Naive thymus-derived CD4-positive, alpha-beta T cell (primary cell): ENCODE data around the gene VWA1. TPM values are rescaled to one million over a fixed set of nuclear protein-coding genes. Genes with fewer than 3 reads are reported as not detected.

Experiments used
- polyA plus RNA-seq, 2 donors: library from polyadenylated mRNA; unstranded; fragments of 300-500 nt; fragmentation: Illumina TruSeq; gene quantifications; one replicate each; pipeline ENCODE4 v1.2.3, GENCODE V29; 2021
- total RNA-seq, 6 experiments: library from RNA in 5 of 6; stranded (reverse) in 5 of 6; gene quantifications; 1 replicate in 5 of 6; 2 replicates in 1 of 6; pipeline ENCODE4 v1.2.3 and lab custom pipeline; 2021 to 2026

The VWA1 gene
- total and polyA plus RNA-seq, 7 experiments from 2014 or later, result 0.15 to 1.2 TPM; not detected in 5

Other genes starting within 250 kb of the VWA1 start
- 10 to 100 TPM in 2 of 5 experiments, 1 to 10 TPM in 1, not detected in 2; 2.6 to 81.7 (median 12.6) TPM for gene TNFRSF18, start 229.1 kb upstream of the VWA1 start, total RNA-seq
- gene TNFRSF18, start 229.1 kb upstream of the VWA1 start, polyA plus RNA-seq, result under 1 TPM in 1 of 2 donors, not detected in 1; 0.32 TPM
- gene TNFRSF4, start 221.5 kb upstream of the VWA1 start, total RNA-seq, result 100 to 1,000 TPM in 1 of 5 experiments, 10 to 100 TPM in 1, 1 to 10 TPM in 2, under 1 TPM in 1; 0.49 to 192 (median 7.8) TPM
- 1 to 10 TPM; 1.4 to 1.5 TPM for gene TNFRSF4, start 221.5 kb upstream of the VWA1 start, polyA plus RNA-seq
- gene SDF4, start 203.7 kb upstream of the VWA1 start, total RNA-seq, result 100 to 1,000 TPM in 4 of 5 experiments, 10 to 100 TPM in 1; 75.8 to 124 (median 110) TPM
- gene SDF4, start 203.7 kb upstream of the VWA1 start, polyA plus RNA-seq, result 10 to 100 TPM; 74.8 to 90.7 TPM
- gene B3GALT6, start 203.5 kb upstream of the VWA1 start, total RNA-seq, result 10 to 100 TPM; 10.9 to 29.0 (median 22.8) TPM
- gene B3GALT6, start 203.5 kb upstream of the VWA1 start, polyA plus RNA-seq, result 10 to 100 TPM in 1 of 2 donors, 1 to 10 TPM in 1; 7.2 to 12.7 TPM
- 1 to 10 TPM; 2.5 to 5.8 (median 3.0) TPM for gene C1QTNF12, start 189.0 kb upstream of the VWA1 start, total RNA-seq
- gene C1QTNF12, start 189.0 kb upstream of the VWA1 start, polyA plus RNA-seq, result under 1 TPM in 1 of 2 donors, not detected in 1; 0.56 TPM
- gene UBE2J2, start 161.8 kb upstream of the VWA1 start, total RNA-seq, result 10 to 100 TPM; 62.3 to 89.3 (median 75.1) TPM
- 10 to 100 TPM; 86.1 to 92.2 TPM for gene UBE2J2, start 161.8 kb upstream of the VWA1 start, polyA plus RNA-seq
- gene SCNN1D, start 155.3 kb upstream of the VWA1 start, total RNA-seq, result 10 to 100 TPM in 3 of 5 experiments, 1 to 10 TPM in 2; 4.2 to 15.8 (median 10.1) TPM
- not detected for gene SCNN1D, start 155.3 kb upstream of the VWA1 start, polyA plus RNA-seq
- 10 to 100 TPM; 51.5 to 70.8 (median 58.2) TPM for gene ACAP3, start 127.8 kb upstream of the VWA1 start, total RNA-seq
- 1 to 10 TPM; 3.2 to 5.9 TPM for gene ACAP3, start 127.8 kb upstream of the VWA1 start, polyA plus RNA-seq
- 10 to 100 TPM; 17.7 to 25.4 (median 19.4) TPM for gene PUSL1, start 127.1 kb upstream of the VWA1 start, total RNA-seq
- gene PUSL1, start 127.1 kb upstream of the VWA1 start, polyA plus RNA-seq, result 10 to 100 TPM; 16.2 to 26.1 TPM
- 100 to 1,000 TPM; 126 to 187 (median 161) TPM for gene INTS11, start 111.0 kb upstream of the VWA1 start, total RNA-seq
- gene INTS11, start 111.0 kb upstream of the VWA1 start, polyA plus RNA-seq, result 10 to 100 TPM; 62.8 to 74.0 TPM
- gene CPTP, start 110.9 kb upstream of the VWA1 start, total RNA-seq, result 10 to 100 TPM; 11.5 to 29.3 (median 19.1) TPM
- 10 to 100 TPM; 17.7 to 26.5 TPM for gene CPTP, start 110.9 kb upstream of the VWA1 start, polyA plus RNA-seq
- gene TAS1R3, start 104.4 kb upstream of the VWA1 start, total RNA-seq, result 1 to 10 TPM; 1.1 to 2.6 (median 1.8) TPM
- under 1 TPM in 1 of 2 donors, not detected in 1; 0.32 TPM for gene TAS1R3, start 104.4 kb upstream of the VWA1 start, polyA plus RNA-seq
- 10 to 100 TPM; 40.2 to 54.9 (median 45.9) TPM for gene DVL1, start 86.3 kb upstream of the VWA1 start, total RNA-seq
- 1 to 10 TPM in 1 of 2 donors, under 1 TPM in 1; 0.78 to 1.1 TPM for gene DVL1, start 86.3 kb upstream of the VWA1 start, polyA plus RNA-seq
- 1 to 10 TPM in 3 of 5 experiments, under 1 TPM in 2; 0.39 to 2.2 (median 1.0) TPM for gene MXRA8, start 77.1 kb upstream of the VWA1 start, total RNA-seq
- gene MXRA8, start 77.1 kb upstream of the VWA1 start, polyA plus RNA-seq, result under 1 TPM; 0.41 to 0.66 TPM
- gene AURKAIP1, start 60.5 kb upstream of the VWA1 start, total RNA-seq, result 100 to 1,000 TPM in 1 of 5 experiments, 10 to 100 TPM in 4; 53.8 to 107 (median 64.5) TPM
- 100 to 1,000 TPM; 135 to 160 TPM for gene AURKAIP1, start 60.5 kb upstream of the VWA1 start, polyA plus RNA-seq
- 100 to 1,000 TPM; 130 to 403 (median 278) TPM for gene CCNL2, start 36.4 kb upstream of the VWA1 start, total RNA-seq
- 10 to 100 TPM; 16.3 to 38.3 TPM for gene CCNL2, start 36.4 kb upstream of the VWA1 start, polyA plus RNA-seq
- 100 to 1,000 TPM in 4 of 5 experiments, 10 to 100 TPM in 1; 91.2 to 135 (median 122) TPM for gene MRPL20, start 28.4 kb upstream of the VWA1 start, total RNA-seq
- gene MRPL20, start 28.4 kb upstream of the VWA1 start, polyA plus RNA-seq, result 100 to 1,000 TPM; 221 to 239 TPM
- not detected for gene ANKRD65, start 14.4 kb upstream of the VWA1 start, total RNA-seq
- not detected for gene ANKRD65, start 14.4 kb upstream of the VWA1 start, polyA plus RNA-seq
- 1 to 10 TPM in 4 of 5 experiments, under 1 TPM in 1; 0.61 to 2.0 (median 1.4) TPM for gene ATAD3C, start 14.0 kb downstream of the VWA1 start, total RNA-seq
- gene ATAD3C, start 14.0 kb downstream of the VWA1 start, polyA plus RNA-seq, result under 1 TPM; 0.64 to 0.76 TPM
- 10 to 100 TPM; 42.5 to 53.8 (median 51.7) TPM for gene ATAD3B, start 36.1 kb downstream of the VWA1 start, total RNA-seq
- 1 to 10 TPM; 4.5 to 6.1 TPM for gene ATAD3B, start 36.1 kb downstream of the VWA1 start, polyA plus RNA-seq
- 10 to 100 TPM; 21.0 to 41.3 (median 22.9) TPM for gene ATAD3A, start 76.5 kb downstream of the VWA1 start, total RNA-seq
- 10 to 100 TPM in 1 of 2 donors, 1 to 10 TPM in 1; 5.4 to 11.6 TPM for gene ATAD3A, start 76.5 kb downstream of the VWA1 start, polyA plus RNA-seq
- gene TMEM240, start 104.9 kb downstream of the VWA1 start, total RNA-seq, result 1 to 10 TPM in 3 of 5 experiments, under 1 TPM in 1, not detected in 1; 0.66 to 2.8 (median 1.7) TPM
- gene TMEM240, start 104.9 kb downstream of the VWA1 start, polyA plus RNA-seq, result under 1 TPM in 1 of 2 donors, not detected in 1; 0.84 TPM
- 100 to 1,000 TPM; 121 to 148 (median 137) TPM for gene SSU72, start 139.2 kb downstream of the VWA1 start, total RNA-seq
- 100 to 1,000 TPM; 211 to 267 TPM for gene SSU72, start 139.2 kb downstream of the VWA1 start, polyA plus RNA-seq
- 10 to 100 TPM in 1 of 5 experiments, 1 to 10 TPM in 4; 3.2 to 10.7 (median 4.0) TPM for gene FNDC10, start 164.4 kb downstream of the VWA1 start, total RNA-seq
- 1 to 10 TPM; 1.3 to 1.6 TPM for gene FNDC10, start 164.4 kb downstream of the VWA1 start, polyA plus RNA-seq
- 100 to 1,000 TPM in 2 of 5 experiments, 10 to 100 TPM in 3; 45.6 to 129 (median 65.7) TPM for gene MIB2, start 179.8 kb downstream of the VWA1 start, total RNA-seq
- 10 to 100 TPM; 23.4 to 36.7 TPM for gene MIB2, start 179.8 kb downstream of the VWA1 start, polyA plus RNA-seq
- 10 to 100 TPM in 1 of 5 experiments, 1 to 10 TPM in 4; 2.7 to 12.8 (median 4.2) TPM for gene MMP23B, start 196.5 kb downstream of the VWA1 start, total RNA-seq
- gene MMP23B, start 196.5 kb downstream of the VWA1 start, polyA plus RNA-seq, result not detected
- gene CDK11B, start 223.3 kb downstream of the VWA1 start, total RNA-seq, result 10 to 100 TPM; 32.3 to 45.4 (median 41.9) TPM
- gene CDK11B, start 223.3 kb downstream of the VWA1 start, polyA plus RNA-seq, result 10 to 100 TPM; 11.8 to 16.5 TPM